ENCODE measurements around the gene SH3YL1. TPM values are rescaled to one million over a fixed set of nuclear protein-coding genes. Genes with fewer than 3 reads are reported as not detected.

Gene SH3YL1
- total RNA-seq, 6 experiments from 2014 or later: 9.9 to 14.2 (median 12.7) TPM

GRCh38 chr2:279956-280649 lies 16.3 kb upstream of the SH3YL1 start:
- H3K4me3 Mint-ChIP-seq: no peak overlapping the region
- no peak for TF ChIP-seq CTCF (IDR thresholded peaks at IDR 0.05)
- DNase-seq: no peak
- H3K27ac Mint-ChIP-seq: no peak overlapping the region
- peaks cover 21% of the 10 kb centered on the region for H3K4me1 Mint-ChIP-seq (ENCODE audit: low read depth)
- peaks cover 17% of the 10 kb centered on the region for H3K36me3 Mint-ChIP-seq (ENCODE audit: low read depth)
- H3K9me3 Mint-ChIP-seq: no peaks in the 10 kb centered on the region
- H3K27me3 Mint-ChIP-seq (ENCODE audit: insufficient read depth): no peaks in the 10 kb centered on the region

- Mint-ChIP-seq H3K4me3 (no peak overlapping the region), H3K27me3 (ENCODE audit: insufficient read depth) (no peaks in the 10 kb centered on the region; the same call in 1 of the 2 replicates), H3K36me3 (ENCODE audit: low read depth) (peaks cover 21% of the 10 kb centered on the region), H3K9me3 (no peaks in the 10 kb centered on the region), H3K27ac (no peak overlapping the region), H3K4me1 (ENCODE audit: low read depth) (peaks cover 14% of the 10 kb centered on the region)
- no peak for TF ChIP-seq CTCF (IDR thresholded peaks at IDR 0.05)
- no peak for DNase-seq
Measured at GRCh38 chr2:279366-279765, 15.5 kb upstream of the SH3YL1 start.

- Mint-ChIP-seq H3K27ac (no peak overlapping the region), H3K36me3 (ENCODE audit: low read depth) (peaks cover 21% of the 10 kb centered on the region), H3K9me3 (no peaks in the 10 kb centered on the region), H3K4me1 (ENCODE audit: low read depth) (peaks cover 9% of the 10 kb centered on the region), H3K27me3 (ENCODE audit: insufficient read depth) (no peaks in the 10 kb centered on the region; the same call in 1 of the 2 replicates), H3K4me3 (no peak overlapping the region)
- no peak for TF ChIP-seq CTCF (IDR thresholded peaks at IDR 0.05)
- DNase-seq: no peak
Measured at GRCh38 chr2:278927-279320, 15.1 kb upstream of the SH3YL1 start.

- H3K36me3 Mint-ChIP-seq (ENCODE audit: low read depth): peaks cover 18% of the 10 kb centered on the region
- no peaks in the 10 kb centered on the region; the same call in 1 of the 2 replicates for H3K27me3 Mint-ChIP-seq (ENCODE audit: insufficient read depth)
Measured at GRCh38 chr2:278312-278926, 14.6 kb upstream of the SH3YL1 start.

GRCh38 chr2:275466-275865 lies 11.6 kb upstream of the SH3YL1 start:
- no peak for DNase-seq
- Mint-ChIP-seq H3K4me1 (ENCODE audit: low read depth) (peaks cover 7% of the 10 kb centered on the region; the same call in 1 of the 2 replicates), H3K27me3 (ENCODE audit: insufficient read depth) (no peaks in the 10 kb centered on the region; the same call in 1 of the 2 replicates), H3K36me3 (ENCODE audit: low read depth) (peaks cover 25% of the 10 kb centered on the region), H3K9me3 (no peaks in the 10 kb centered on the region), H3K4me3 (no peak overlapping the region), H3K27ac (no peak overlapping the region)
- TF ChIP-seq CTCF (IDR thresholded peaks at IDR 0.05): no peak

More at GRCh38 chr2:278312-278926, 14.6 kb upstream of the SH3YL1 start:
- no peak for TF ChIP-seq CTCF (IDR thresholded peaks at IDR 0.05)
- Mint-ChIP-seq H3K4me1 (ENCODE audit: low read depth) (peaks cover 4% of the 10 kb centered on the region), H3K4me3 (no peak overlapping the region), H3K9me3 (no peaks in the 10 kb centered on the region), H3K27ac (no peak overlapping the region)
- DNase-seq: no peak
